Thyroid gland (tissue), 4 donors: ENCODE data around the gene PLCB3. TPM values are rescaled to one million over a fixed set of nuclear protein-coding genes. Genes with fewer than 3 reads are reported as not detected.

ENCODE experiments used
- DNase-seq, 2 donors: peaks; one replicate each; pipeline ENCODE4 v3.0.0-alpha.2; 2019
- H3K27ac ChIP-seq, 3 donors: fragments of 200-600 bp; sonication (generic); 1 replicate in 2 of 3; 2 replicates in 1 of 3; pipeline ENCODE4 v1.5.1; 2016 to 2019; ENCODE audit warnings: mild to moderate bottlenecking in 1 of 3, moderate library complexity in 1 of 3
- H3K27me3 ChIP-seq: fragments of 200-600 bp; sonication (generic); one replicate; pipeline ENCODE4 v1.5.1; 2019
- H3K36me3 ChIP-seq, 2 donors: fragments of 200-600 bp; sonication (generic); one replicate each; pipeline ENCODE4 v1.5.1; 2016 to 2019
- H3K4me1 ChIP-seq, 2 donors: fragments of 200-600 bp; sonication (generic); one replicate each; pipeline ENCODE4 v1.5.1; 2017 to 2019
- H3K4me3 ChIP-seq, 3 donors: fragments of 200-600 bp; sonication (generic); replicated peaks in 1 of 3; 1 replicate in 2 of 3; 2 replicates in 1 of 3; pipeline ENCODE4 v1.5.1; 2016; ENCODE audit warnings: mild to moderate bottlenecking in 1 of 3
- H3K9me3 ChIP-seq: fragments of 200-600 bp; sonication (generic); one replicate; pipeline ENCODE4 v1.5.1; 2017
- POLR2A ChIP-seq, 2 donors: fragments of 450-650 bp; IDR thresholded peaks; one replicate each; pipeline ENCODE4 v1.6.1; 2017; ENCODE audit warnings: antibody characterized with exemption in 2 of 2, mild to moderate bottlenecking in 2 of 2, moderate library complexity in 1 of 2
- WGBS, 2 donors: methylation state at CpG; one replicate each; pipeline ENCODE4 v1.1.5; 2017; 5-methylcytosine and 5-hydroxymethylcytosine counted together
- intact Hi-C: fragments of 100-400 bp; cut with DNase I; formaldehyde crosslinking; loops from one replicate; pipeline ENCODE4 v1.15.1; 2023
- total RNA-seq, 4 donors: library from RNA; depleted of rRNA; stranded (reverse); fragments of >200 nt; gene quantifications; one replicate each; pipeline ENCODE4 v1.2.3, GENCODE V29; 2016
- TF ChIP-seq, protein P1 (sequence below), 6 experiments: fragments of 200-600 bp in 3 of 6; fragments of 450-650 bp in 3 of 6; sonication (generic) in 3 of 6; IDR thresholded peaks; one replicate each; pipeline ENCODE4 v1.5.1; 2016 to 2019; ENCODE audit warnings: antibody characterized with exemption in 6 of 6, mild to moderate bottlenecking in 2 of 6, inconsistent platforms in 1 of 6, moderate library complexity in 1 of 6

The PLCB3 gene
- total RNA-seq, 4 donors from 2014 or later = 18.8 to 39.2 (median 23.5) TPM

GRCh38 chr11:64229744-64230170, 21.6 kb upstream of the PLCB3 start:
- no peak for DNase-seq
- WGBS, 2 donors = 26 to 40% methylated on average over 12 of the region's 13 CpGs

GRCh38 chr11:64230171-64230984, 21.0 kb upstream of the PLCB3 start, which contains the start of gene DNAJC4:
TSS of gene DNAJC4 (plus strand) at chr11:64230548. CDS start at chr11:64230855, 307 bp downstream.
- peaks cover 45 to 64% of the 10 kb centered on the region in 2 donors for H3K4me1 ChIP-seq
- peak; percentile 96 to 97 for DNase-seq
- no peaks in the 10 kb centered on the region for H3K27me3 ChIP-seq
- TF ChIP-seq POLR2A (IDR thresholded peaks at IDR 0.05) = peak in 1 of 2 donors; percentile 75
- TF ChIP-seq, protein P1, sequence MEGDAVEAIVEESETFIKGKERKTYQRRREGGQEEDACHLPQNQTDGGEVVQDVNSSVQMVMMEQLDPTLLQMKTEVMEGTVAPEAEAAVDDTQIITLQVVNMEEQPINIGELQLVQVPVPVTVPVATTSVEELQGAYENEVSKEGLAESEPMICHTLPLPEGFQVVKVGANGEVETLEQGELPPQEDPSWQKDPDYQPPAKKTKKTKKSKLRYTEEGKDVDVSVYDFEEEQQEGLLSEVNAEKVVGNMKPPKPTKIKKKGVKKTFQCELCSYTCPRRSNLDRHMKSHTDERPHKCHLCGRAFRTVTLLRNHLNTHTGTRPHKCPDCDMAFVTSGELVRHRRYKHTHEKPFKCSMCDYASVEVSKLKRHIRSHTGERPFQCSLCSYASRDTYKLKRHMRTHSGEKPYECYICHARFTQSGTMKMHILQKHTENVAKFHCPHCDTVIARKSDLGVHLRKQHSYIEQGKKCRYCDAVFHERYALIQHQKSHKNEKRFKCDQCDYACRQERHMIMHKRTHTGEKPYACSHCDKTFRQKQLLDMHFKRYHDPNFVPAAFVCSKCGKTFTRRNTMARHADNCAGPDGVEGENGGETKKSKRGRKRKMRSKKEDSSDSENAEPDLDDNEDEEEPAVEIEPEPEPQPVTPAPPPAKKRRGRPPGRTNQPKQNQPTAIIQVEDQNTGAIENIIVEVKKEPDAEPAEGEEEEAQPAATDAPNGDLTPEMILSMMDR (IDR thresholded peaks at IDR 0.05) = no peak
- intact Hi-C loops = no loop called here
- peak within 1 kb of the TSS; percentile 54 to 83 (median 74) for H3K4me3 ChIP-seq
- no peaks in the 10 kb centered on the region for H3K9me3 ChIP-seq
- WGBS, 2 donors = 1% methylated on average over 28 to 33 of the region's 62 CpGs
- H3K27ac ChIP-seq = peak within 1 kb of the TSS; percentile 72 to 90 (median 79)
- no peaks in the 10 kb centered on the region for H3K36me3 ChIP-seq

More at GRCh38 chr11:64229744-64230170, 21.6 kb upstream of the PLCB3 start:
- H3K4me1 ChIP-seq = peaks cover 47 to 65% of the 10 kb centered on the region in 2 donors
- H3K27ac ChIP-seq = peak overlapping the region; percentile 72 to 90 (median 79)
- intact Hi-C loops = no loop called here
- H3K4me3 ChIP-seq = peak overlapping the region in 1 of 3 donors; percentile 54
- no peaks in the 10 kb centered on the region for H3K9me3 ChIP-seq
- no peaks in the 10 kb centered on the region for H3K36me3 ChIP-seq
- H3K27me3 ChIP-seq = no peaks in the 10 kb centered on the region
- TF ChIP-seq POLR2A (IDR thresholded peaks at IDR 0.05) = no peak
- TF ChIP-seq, protein P1 (IDR thresholded peaks at IDR 0.05) = no peak

- DNase-seq = no peak
- Histone ChIP-seq H3K27me3 (no peaks in the 10 kb centered on the region), H3K4me1 (peaks cover 46 to 69% of the 10 kb centered on the region in 2 donors), H3K9me3 (no peaks in the 10 kb centered on the region), H3K27ac (peak overlapping the region; percentile 72 to 90 (median 79)), H3K36me3 (no peaks in the 10 kb centered on the region), H3K4me3 (peak overlapping the region; percentile 54 to 83 (median 74))
- WGBS, 2 donors = 1 to 8% methylated on average over 8 of the region's 8 CpGs
- intact Hi-C loops = no loop called here
- TF ChIP-seq, protein P1 (IDR thresholded peaks at IDR 0.05) = no peak
- no peak for TF ChIP-seq POLR2A (IDR thresholded peaks at IDR 0.05)
Measured at GRCh38 chr11:64230985-64231365, 20.4 kb upstream of the PLCB3 start.

- H3K4me1 ChIP-seq = peaks cover 44 to 70% of the 10 kb centered on the region in 2 donors
- 82 to 87% methylated on average over 6 to 7 of the region's 7 CpGs for WGBS, 2 donors
- no peaks in the 10 kb centered on the region for H3K9me3 ChIP-seq
- no peaks in the 10 kb centered on the region for H3K27me3 ChIP-seq
- TF ChIP-seq POLR2A (IDR thresholded peaks at IDR 0.05) = no peak
- TF ChIP-seq, protein P1 (IDR thresholded peaks at IDR 0.05) = no peak
- H3K27ac ChIP-seq = peak overlapping the region in 1 of 3 donors; percentile 17
- DNase-seq = no peak
- H3K4me3 ChIP-seq = peak overlapping the region in 1 of 3 donors; percentile 54
- no peaks in the 10 kb centered on the region for H3K36me3 ChIP-seq
- intact Hi-C loops = no loop called here
Measured at GRCh38 chr11:64231546-64231945, 19.8 kb upstream of the PLCB3 start.
